HG02610 (cell line): ENCODE measurements around the gene CEP43.

Source experiments
- ATAC-seq: cut with Tn5 transposase; IDR thresholded peaks from one replicate; pipeline ENCODE4 v1.9.1; 2021; ENCODE audit warnings: mild to moderate bottlenecking, moderate library complexity; ENCODE audit not compliant: unreplicated experiment

CEP43 gene

GRCh38 chr6:167007985-167008384 lies 8.8 kb downstream of the CEP43 start:
- ATAC-seq, result no peak

GRCh38 chr6:167013067-167013466 lies 13.9 kb downstream of the CEP43 start:
- no peak for ATAC-seq

GRCh38 chr6:167013946-167014345 lies 14.7 kb downstream of the CEP43 start:
- no peak for ATAC-seq

GRCh38 chr6:167015302-167015701 lies 16.1 kb downstream of the CEP43 start:
- no peak for ATAC-seq

GRCh38 chr6:167020206-167020605 lies 21.0 kb downstream of the CEP43 start:
- ATAC-seq, result peak; percentile 94

GRCh38 chr6:167027308-167027707 lies 28.1 kb downstream of the CEP43 start:
- no peak for ATAC-seq

- ATAC-seq, result no peak
Measured at GRCh38 chr6:167027772-167028171, 28.6 kb downstream of the CEP43 start.

GRCh38 chr6:167030222-167031072 lies 31.2 kb downstream of the CEP43 start:
- ATAC-seq, result no peak

GRCh38 chr6:167031082-167031709 lies 32.0 kb downstream of the CEP43 start:
- peak; percentile 43 for ATAC-seq

- no peak for ATAC-seq
Measured at GRCh38 chr6:167034056-167034455, 34.9 kb downstream of the CEP43 start.

GRCh38 chr6:167037762-167038161 lies 38.6 kb downstream of the CEP43 start:
- ATAC-seq, result no peak

- ATAC-seq, result no peak
Measured at GRCh38 chr6:167044696-167045095, 45.5 kb downstream of the CEP43 start.

GRCh38 chr6:167045828-167046580 lies 46.8 kb downstream of the CEP43 start:
- ATAC-seq, result no peak

GRCh38 chr6:167046861-167047495 lies 47.8 kb downstream of the CEP43 start:
- peak; percentile 27 for ATAC-seq

GRCh38 chr6:167047554-167047953 lies 48.4 kb downstream of the CEP43 start:
- ATAC-seq, result peak; percentile 87
